Hepatocyte (in vitro differentiated cells): Measurements from ENCODE around the gene TRIM22. TPM values are rescaled to one million over a fixed set of nuclear protein-coding genes. Genes with fewer than 3 reads are reported as not detected.

Source experiments
- DNase-seq: peaks from one replicate; pipeline ENCODE4 v3.0.0-alpha.2; 2016; ENCODE audit warnings: low spot score
- H2AFZ ChIP-seq: fragments of 200-600 bp; sonication (generic); 2 replicates; pipeline ENCODE4 v1.6.0; 2016; ENCODE audit warnings: antibody characterized with exemption, mild to moderate bottlenecking
- H3K27ac ChIP-seq: fragments of 200-600 bp; sonication (generic); 2 replicates; pipeline ENCODE4 v1.5.1; 2016; ENCODE audit warnings: mild to moderate bottlenecking
- H3K27me3 ChIP-seq: fragments of 200-600 bp; sonication (generic); 2 replicates; pipeline ENCODE4 v1.6.1; 2016
- H3K36me3 ChIP-seq: fragments of 200-600 bp; sonication (generic); replicated peaks from 2 replicates; pipeline ENCODE4 v1.5.1; 2016; ENCODE audit warnings: low read depth; ENCODE audit not compliant: insufficient read depth
- H3K4me1 ChIP-seq: fragments of 200-600 bp; sonication (generic); 2 replicates; pipeline ENCODE4 v1.5.1; 2016; ENCODE audit warnings: mild to moderate bottlenecking, moderate library complexity; ENCODE audit not compliant: insufficient read depth
- H3K4me2 ChIP-seq: fragments of 200-600 bp; sonication (generic); 2 replicates; pipeline ENCODE4 v1.6.0; 2016
- H3K4me3 ChIP-seq: fragments of 200-600 bp; sonication (generic); 2 replicates; pipeline ENCODE4 v1.5.1; 2016; ENCODE audit warnings: mild to moderate bottlenecking
- H3K79me2 ChIP-seq: fragments of 200-600 bp; sonication (generic); 2 replicates; pipeline ENCODE4 v1.6.0; 2017; ENCODE audit warnings: mild to moderate bottlenecking
- H3K9me2 ChIP-seq: fragments of 200-600 bp; sonication (generic); replicated peaks from 2 replicates; pipeline ENCODE4 v1.6.0; 2017; ENCODE audit warnings: mild to moderate bottlenecking; ENCODE audit not compliant: insufficient read depth
- H3K9me3 ChIP-seq: fragments of 200-600 bp; sonication (generic); 2 replicates; pipeline ENCODE4 v1.5.1; 2016; ENCODE audit warnings: low read depth, mild to moderate bottlenecking
- H4K20me1 ChIP-seq: fragments of 200-600 bp; sonication (generic); 2 replicates; pipeline ENCODE4 v1.6.0; 2016; ENCODE audit warnings: mild to moderate bottlenecking; ENCODE audit not compliant: insufficient read depth, poor library complexity, severe bottlenecking
- EZH2 ChIP-seq: fragments of 200-600 bp; sonication (generic); IDR thresholded peaks from 2 replicates; pipeline ENCODE4 v1.6.1; 2016; ENCODE audit warnings: antibody characterized with exemption, mild to moderate bottlenecking, borderline replicate concordance
- EZH2phosphoT487 ChIP-seq: fragments of 200-600 bp; sonication (generic); IDR thresholded peaks from one replicate; pipeline ENCODE4 v1.6.1; 2018; ENCODE audit warnings: antibody characterized with exemption, mild to moderate bottlenecking, low read depth, moderate library complexity; ENCODE audit not compliant: unreplicated experiment, severe bottlenecking
- WGBS: methylation state at CpG from one replicate; pipeline ENCODE4 v1.1.6; 2016; ENCODE audit warnings: low lambda C conversion rate; ENCODE audit errors: missing lambda C conversion rate; 5-methylcytosine and 5-hydroxymethylcytosine counted together
- polyA plus RNA-seq: library from polyadenylated mRNA; unstranded; fragments of >200 nt; fragmentation: Nextera tagmentation; extraction: Ambion mirVana; gene quantifications from 2 replicates; pipeline ENCODE4 v1.2.1, GENCODE V29; 2016
- total RNA-seq: library from RNA; depleted of rRNA; stranded (reverse); fragments of >200 nt; gene quantifications from 2 replicates; pipeline ENCODE4 v1.2.3, GENCODE V29; 2014
- TF ChIP-seq, protein P1 (sequence below): fragments of 200-600 bp; sonication (generic); IDR thresholded peaks from 2 replicates; pipeline ENCODE4 v1.5.1; 2016; ENCODE audit warnings: antibody characterized with exemption, mild to moderate bottlenecking; ENCODE audit not compliant: poor library complexity

The TRIM22 gene
- total and polyA plus RNA-seq, 2 experiments from 2014 or later: 9.3 to 15.4 TPM

DNA sequence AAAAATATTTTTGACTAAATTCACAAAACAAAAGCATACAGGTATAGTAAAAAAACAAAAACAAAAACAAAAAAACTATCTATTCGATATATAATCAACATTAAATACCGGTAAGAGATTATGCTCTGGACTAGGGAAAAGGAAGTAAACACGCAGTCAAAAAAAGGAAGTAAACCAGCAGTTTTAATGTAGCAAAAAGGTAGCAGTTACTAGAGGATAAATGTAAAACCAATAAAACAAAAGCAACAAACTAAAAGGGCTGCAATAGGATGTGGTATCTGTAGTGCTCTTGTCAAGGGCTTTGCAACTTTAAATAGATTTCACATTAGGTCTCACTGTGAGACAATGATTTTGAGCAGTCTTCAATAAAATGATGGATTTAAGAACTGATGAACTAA is 2.4 kb downstream of the TRIM22 start:
- Histone ChIP-seq H3K27ac (no peak overlapping the region), H3K36me3 (no peaks in the 10 kb centered on the region), H3K9me3 (no peaks in the 10 kb centered on the region), H3K4me2 (no peak overlapping the region), H3K79me2 (no peaks in the 10 kb centered on the region), H2AFZ (no peak overlapping the region), H3K9me2 (no peaks in the 10 kb centered on the region), H3K27me3 (no peaks in the 10 kb centered on the region), H3K4me3 (no peak overlapping the region), H4K20me1 (no peaks in the 10 kb centered on the region), H3K4me1 (peaks cover 4% of the 10 kb centered on the region)
- WGBS: 92% methylated on average over 3 of the region's 3 CpGs
- no peak for DNase-seq
- TF ChIP-seq, protein P1, sequence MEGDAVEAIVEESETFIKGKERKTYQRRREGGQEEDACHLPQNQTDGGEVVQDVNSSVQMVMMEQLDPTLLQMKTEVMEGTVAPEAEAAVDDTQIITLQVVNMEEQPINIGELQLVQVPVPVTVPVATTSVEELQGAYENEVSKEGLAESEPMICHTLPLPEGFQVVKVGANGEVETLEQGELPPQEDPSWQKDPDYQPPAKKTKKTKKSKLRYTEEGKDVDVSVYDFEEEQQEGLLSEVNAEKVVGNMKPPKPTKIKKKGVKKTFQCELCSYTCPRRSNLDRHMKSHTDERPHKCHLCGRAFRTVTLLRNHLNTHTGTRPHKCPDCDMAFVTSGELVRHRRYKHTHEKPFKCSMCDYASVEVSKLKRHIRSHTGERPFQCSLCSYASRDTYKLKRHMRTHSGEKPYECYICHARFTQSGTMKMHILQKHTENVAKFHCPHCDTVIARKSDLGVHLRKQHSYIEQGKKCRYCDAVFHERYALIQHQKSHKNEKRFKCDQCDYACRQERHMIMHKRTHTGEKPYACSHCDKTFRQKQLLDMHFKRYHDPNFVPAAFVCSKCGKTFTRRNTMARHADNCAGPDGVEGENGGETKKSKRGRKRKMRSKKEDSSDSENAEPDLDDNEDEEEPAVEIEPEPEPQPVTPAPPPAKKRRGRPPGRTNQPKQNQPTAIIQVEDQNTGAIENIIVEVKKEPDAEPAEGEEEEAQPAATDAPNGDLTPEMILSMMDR: no peak
- TF ChIP-seq EZH2 (no peak), EZH2phosphoT487 (no peak)

DNA sequence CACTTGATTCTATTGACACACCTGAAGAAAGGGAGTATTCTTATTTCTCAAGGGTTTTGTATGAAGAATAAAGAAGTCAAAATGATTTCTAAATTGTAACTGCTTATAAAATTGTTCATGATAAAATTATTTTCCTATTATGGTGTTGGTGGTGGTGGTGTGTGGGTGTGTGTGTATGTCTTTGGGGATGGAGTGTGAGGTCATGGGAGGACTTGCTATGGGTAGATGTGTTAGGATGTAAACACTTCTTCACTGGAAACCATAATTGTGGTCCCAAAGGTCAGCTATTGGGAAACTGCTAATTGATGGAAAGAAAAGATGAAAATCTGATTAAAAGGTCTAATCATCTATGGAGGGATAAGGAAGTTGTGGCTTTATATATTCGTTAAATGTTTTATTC is 5.1 kb downstream of the TRIM22 start:
- Histone ChIP-seq H3K9me2 (no peaks in the 10 kb centered on the region), H3K36me3 (no peaks in the 10 kb centered on the region), H3K4me3 (no peak overlapping the region), H3K79me2 (no peaks in the 10 kb centered on the region), H3K4me1 (peaks cover 4% of the 10 kb centered on the region), H4K20me1 (no peaks in the 10 kb centered on the region), H3K27me3 (no peaks in the 10 kb centered on the region), H3K9me3 (no peaks in the 10 kb centered on the region), H2AFZ (no peak overlapping the region), H3K27ac (no peak overlapping the region), H3K4me2 (no peak overlapping the region)
- WGBS: 89% methylated on average over 1 of the region's 1 CpG
- TF ChIP-seq EZH2: no peak
- TF ChIP-seq, protein P1: no peak
- TF ChIP-seq EZH2phosphoT487: no peak
- DNase-seq: no peak

DNA sequence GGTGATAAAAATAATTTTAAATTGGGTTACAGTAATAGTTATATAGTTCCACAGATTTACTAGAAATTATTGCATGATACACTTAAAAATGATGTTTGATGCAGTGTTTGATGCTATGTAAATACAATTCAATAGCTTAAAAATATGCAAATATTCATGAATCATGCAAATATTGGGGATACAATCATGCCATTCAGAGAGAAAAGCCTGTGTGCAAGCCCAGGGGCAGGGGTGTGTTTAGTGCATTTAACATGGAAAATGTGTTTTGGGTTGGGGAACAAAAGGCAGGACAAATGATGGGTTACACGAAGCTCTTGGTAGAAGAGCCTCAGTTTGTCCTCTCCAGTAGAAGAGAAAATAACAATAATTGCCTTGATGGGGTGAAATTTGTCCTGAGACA is 6.0 kb downstream of the TRIM22 start:
- H3K9me2 ChIP-seq: no peaks in the 10 kb centered on the region
- no peak overlapping the region for H3K27ac ChIP-seq
- H4K20me1 ChIP-seq: no peaks in the 10 kb centered on the region
- no peaks in the 10 kb centered on the region for H3K9me3 ChIP-seq
- no peak overlapping the region for H3K4me3 ChIP-seq
- no peaks in the 10 kb centered on the region for H3K36me3 ChIP-seq
- no peaks in the 10 kb centered on the region for H3K79me2 ChIP-seq
- TF ChIP-seq EZH2: no peak
- no peak for TF ChIP-seq EZH2phosphoT487
- TF ChIP-seq, protein P1: no peak
- H3K4me1 ChIP-seq: peaks cover 4% of the 10 kb centered on the region
- H2AFZ ChIP-seq: no peak overlapping the region
- DNase-seq: no peak
- H3K27me3 ChIP-seq: no peaks in the 10 kb centered on the region
- WGBS: 75% methylated on average over 1 of the region's 1 CpG
- no peak overlapping the region for H3K4me2 ChIP-seq

DNA sequence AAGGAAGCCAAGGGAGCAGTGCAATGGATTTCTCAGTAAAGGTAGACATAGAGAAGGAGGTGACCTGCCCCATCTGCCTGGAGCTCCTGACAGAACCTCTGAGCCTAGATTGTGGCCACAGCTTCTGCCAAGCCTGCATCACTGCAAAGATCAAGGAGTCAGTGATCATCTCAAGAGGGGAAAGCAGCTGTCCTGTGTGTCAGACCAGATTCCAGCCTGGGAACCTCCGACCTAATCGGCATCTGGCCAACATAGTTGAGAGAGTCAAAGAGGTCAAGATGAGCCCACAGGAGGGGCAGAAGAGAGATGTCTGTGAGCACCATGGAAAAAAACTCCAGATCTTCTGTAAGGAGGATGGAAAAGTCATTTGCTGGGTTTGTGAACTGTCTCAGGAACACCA is 6.6 kb downstream of the TRIM22 start:
- no peaks in the 10 kb centered on the region for H3K79me2 ChIP-seq

More for the DNA sequence above, 6.6 kb downstream of the TRIM22 start:
- Histone ChIP-seq H3K36me3 (no peaks in the 10 kb centered on the region), H3K4me2 (no peak overlapping the region), H3K9me2 (no peaks in the 10 kb centered on the region), H3K4me3 (no peak overlapping the region), H2AFZ (no peak overlapping the region), H3K27ac (no peak overlapping the region), H3K4me1 (no peaks in the 10 kb centered on the region), H3K27me3 (no peaks in the 10 kb centered on the region), H3K9me3 (no peaks in the 10 kb centered on the region), H4K20me1 (no peaks in the 10 kb centered on the region)
- TF ChIP-seq EZH2phosphoT487: no peak
- TF ChIP-seq, protein P1: no peak
- TF ChIP-seq EZH2: no peak
- DNase-seq: no peak
- WGBS: 81% methylated on average over 2 of the region's 2 CpGs
